Epithelial cell of esophagus (primary cell): ENCODE results near the gene PTP4A2.
A peak's percentile ranks its signal among the peaks of the same experiment; 100 is the strongest.

Source experiments
- DNase-seq: peaks from one replicate; pipeline ENCODE4 v3.0.0; 2010; ENCODE audit warnings: low read depth
- H3K4me3 ChIP-seq: 2 replicates; pipeline ENCODE4 v1.5.1; 2011; ENCODE audit warnings: mild to moderate bottlenecking, low read length, control low read depth
- CTCF ChIP-seq: IDR thresholded peaks from 2 replicates; pipeline ENCODE4 v1.5.1; 2011; ENCODE audit warnings: low read depth, mild to moderate bottlenecking, low read length, control low read depth, inconsistent platforms; ENCODE audit not compliant: insufficient read depth; ENCODE audit errors: missing control alignments

PTP4A2 gene

GRCh38 chr1:31938184-31938975 is at the start of gene PTP4A2:
Gene PTP4A2 (minus strand): TSS chr1:31938368. CDS start chr1:31919065, 19,303 bp downstream.
- peak; percentile 20 for TF ChIP-seq CTCF
- H3K4me3 ChIP-seq, result peak within 1 kb of the TSS; percentile 86
- DNase-seq, result peak; percentile 92

GRCh38 chr1:31987135-31987619 is 49.0 kb upstream of the PTP4A2 start:
- no peak for TF ChIP-seq CTCF
- no peak overlapping the region for H3K4me3 ChIP-seq
- no peak for DNase-seq

- no peak for DNase-seq
- H3K4me3 ChIP-seq, result no peak overlapping the region
These were observed 47.3 kb upstream of the PTP4A2 start for GRCh38 chr1:31985430-31985829.

GRCh38 chr1:31984419-31985347 is 46.5 kb upstream of the PTP4A2 start:
- TF ChIP-seq CTCF, result no peak
- no peak overlapping the region for H3K4me3 ChIP-seq
- peak; percentile 69 for DNase-seq

More at GRCh38 chr1:31985430-31985829, 47.3 kb upstream of the PTP4A2 start:
- no peak for TF ChIP-seq CTCF

- no peak for TF ChIP-seq CTCF
- H3K4me3 ChIP-seq, result no peak overlapping the region
- no peak for DNase-seq
These were observed 43.8 kb upstream of the PTP4A2 start for GRCh38 chr1:31981972-31982371.

GRCh38 chr1:31981456-31981839 is 43.3 kb upstream of the PTP4A2 start:
- no peak overlapping the region for H3K4me3 ChIP-seq
- DNase-seq, result no peak
- no peak for TF ChIP-seq CTCF
